Muscle layer of colon (tissue), 2 donors: ENCODE results near the gene SLC25A38.

Experiments
- H3K27ac ChIP-seq: one replicate; pipeline ENCODE4 v1.7.0; 2013; ENCODE audit warnings: low read depth, mild to moderate bottlenecking, low read length, moderate library complexity
- H3K27me3 ChIP-seq, 2 donors: one replicate each; pipeline ENCODE4 v1.7.0; 2013; ENCODE audit warnings: low read length in 2 of 2, mild to moderate bottlenecking in 2 of 2; ENCODE audit not compliant: insufficient read depth in 2 of 2, control insufficient read depth in 1 of 2
- H3K36me3 ChIP-seq: one replicate; pipeline ENCODE4 v1.7.0; 2013; ENCODE audit warnings: mild to moderate bottlenecking, low read length; ENCODE audit not compliant: insufficient read depth
- H3K4me1 ChIP-seq: one replicate; pipeline ENCODE4 v1.7.0; 2013; ENCODE audit warnings: mild to moderate bottlenecking, low read length; ENCODE audit not compliant: insufficient read depth
- H3K4me3 ChIP-seq, 2 donors: one replicate each; pipeline ENCODE4 v1.7.0; 2013; ENCODE audit warnings: low read length in 2 of 2, low read depth in 1 of 2, mild to moderate bottlenecking in 1 of 2, moderate library complexity in 1 of 2
- H3K9ac ChIP-seq: one replicate; pipeline ENCODE4 v1.7.0; 2013; ENCODE audit warnings: low read length
- H3K9me3 ChIP-seq: one replicate; pipeline ENCODE4 v1.7.0; 2013; ENCODE audit warnings: mild to moderate bottlenecking, low read length
- donor health status: abdominal sarcoma.
- donor health status: Adenocarcinoma of cecum.

The SLC25A38 gene

GRCh38 chr3:39396690-39397089 lies 13.5 kb downstream of the SLC25A38 start:
- Histone ChIP-seq H3K36me3 (peaks cover 50% of the 10 kb centered on the region), H3K9me3 (no peaks in the 10 kb centered on the region), H3K4me3 (no peak overlapping the region), H3K9ac (no peak overlapping the region), H3K27ac (no peak overlapping the region), H3K27me3 (no peaks in the 10 kb centered on the region), H3K4me1 (no peaks in the 10 kb centered on the region)

GRCh38 chr3:39398700-39399099 lies 15.5 kb downstream of the SLC25A38 start:
- Histone ChIP-seq H3K4me3 (no peak overlapping the region), H3K27me3 (no peaks in the 10 kb centered on the region), H3K36me3 (peaks cover 34% of the 10 kb centered on the region), H3K4me1 (no peaks in the 10 kb centered on the region), H3K9ac (no peak overlapping the region), H3K9me3 (no peaks in the 10 kb centered on the region), H3K27ac (no peak overlapping the region)

GRCh38 chr3:39401983-39402382 lies 18.8 kb downstream of the SLC25A38 start:
- H3K9me3 ChIP-seq, result no peaks in the 10 kb centered on the region
- no peak overlapping the region for H3K4me3 ChIP-seq
- H3K27ac ChIP-seq, result no peak overlapping the region
- H3K4me1 ChIP-seq, result peaks cover under 1% of the 10 kb centered on the region
- peaks cover 11% of the 10 kb centered on the region for H3K36me3 ChIP-seq
- no peak overlapping the region for H3K9ac ChIP-seq
- H3K27me3 ChIP-seq, result no peaks in the 10 kb centered on the region

GRCh38 chr3:39404943-39405686 lies 21.9 kb downstream of the SLC25A38 start:
- Histone ChIP-seq H3K27me3 (no peaks in the 10 kb centered on the region), H3K4me3 (no peak overlapping the region), H3K36me3 (peaks cover 20% of the 10 kb centered on the region), H3K9ac (no peak overlapping the region), H3K9me3 (no peaks in the 10 kb centered on the region), H3K27ac (no peak overlapping the region), H3K4me1 (peaks cover 15% of the 10 kb centered on the region)

- Histone ChIP-seq H3K36me3 (peaks cover 21% of the 10 kb centered on the region), H3K4me1 (peaks cover 15% of the 10 kb centered on the region), H3K27me3 (no peaks in the 10 kb centered on the region), H3K4me3 (peak overlapping the region; percentile 72 to 92), H3K9me3 (no peaks in the 10 kb centered on the region), H3K9ac (peak overlapping the region; percentile 63), H3K27ac (peak overlapping the region; percentile 94)
Measured at GRCh38 chr3:39405687-39406367, 22.7 kb downstream of the SLC25A38 start.

GRCh38 chr3:39406368-39407258 lies 23.4 kb downstream of the SLC25A38 start, which contains the start of gene RPSA:
TSS of gene RPSA (plus strand) at chr3:39406720. CDS start at chr3:39407654, 934 bp downstream.
- no peaks in the 10 kb centered on the region for H3K9me3 ChIP-seq
- peaks cover 15% of the 10 kb centered on the region for H3K4me1 ChIP-seq
- peak within 1 kb of the TSS; percentile 72 to 92 for H3K4me3 ChIP-seq
- peak within 1 kb of the TSS; percentile 63 for H3K9ac ChIP-seq
- peaks cover 29% of the 10 kb centered on the region for H3K36me3 ChIP-seq
- peak within 1 kb of the TSS; percentile 94 for H3K27ac ChIP-seq
- H3K27me3 ChIP-seq, result no peaks in the 10 kb centered on the region

GRCh38 chr3:39407259-39407629 lies 24.1 kb downstream of the SLC25A38 start:
- Histone ChIP-seq H3K9ac (peak overlapping the region; percentile 63), H3K4me1 (peaks cover 15% of the 10 kb centered on the region), H3K27me3 (no peaks in the 10 kb centered on the region), H3K4me3 (peak overlapping the region; percentile 72 to 92), H3K27ac (peak overlapping the region; percentile 94), H3K36me3 (peaks cover 36% of the 10 kb centered on the region), H3K9me3 (no peaks in the 10 kb centered on the region)

- Histone ChIP-seq H3K27me3 (no peaks in the 10 kb centered on the region), H3K4me1 (peaks cover 15% of the 10 kb centered on the region), H3K36me3 (peaks cover 42% of the 10 kb centered on the region), H3K27ac (peak overlapping the region; percentile 94), H3K9me3 (no peaks in the 10 kb centered on the region), H3K9ac (peak overlapping the region; percentile 63), H3K4me3 (peak overlapping the region in 1 of 2 donors; percentile 92)
Measured at GRCh38 chr3:39407773-39408492, 24.8 kb downstream of the SLC25A38 start.

GRCh38 chr3:39408493-39409372 lies 25.6 kb downstream of the SLC25A38 start:
- H3K4me3 ChIP-seq, result no peak overlapping the region
- no peak overlapping the region for H3K9ac ChIP-seq
- no peak overlapping the region for H3K27ac ChIP-seq
- no peaks in the 10 kb centered on the region for H3K27me3 ChIP-seq
- peaks cover 50% of the 10 kb centered on the region for H3K36me3 ChIP-seq
- H3K4me1 ChIP-seq, result peaks cover 15% of the 10 kb centered on the region
- no peaks in the 10 kb centered on the region for H3K9me3 ChIP-seq

- Histone ChIP-seq H3K9me3 (no peaks in the 10 kb centered on the region), H3K4me1 (peaks cover 15% of the 10 kb centered on the region), H3K9ac (no peak overlapping the region), H3K36me3 (peaks cover 59% of the 10 kb centered on the region), H3K27ac (no peak overlapping the region), H3K4me3 (no peak overlapping the region), H3K27me3 (no peaks in the 10 kb centered on the region)
Measured at GRCh38 chr3:39409514-39410136, 26.5 kb downstream of the SLC25A38 start.
